ENCODE results near the gene PLXNA1.

GRCh38 chr3:126970921-126971320 lies 12.0 kb upstream of the PLXNA1 start:
- TF ChIP-seq CTCF (IDR thresholded peaks at IDR 0.05; ENCODE audit: low read depth, low read length) (no peak), EZH2phosphoT487 (IDR thresholded peaks at IDR 0.05; ENCODE audit: low read depth) (no peak)
